K562 (cell line): Measurements from ENCODE around the gene PODXL2. TPM values are rescaled to one million over a fixed set of nuclear protein-coding genes. Genes with fewer than 3 reads are reported as not detected.

ENCODE experiments used
- ATAC-seq: fragments of 200-7000 bp; cut with Tn5 transposase; 3 replicates; pipeline ENCODE4 v1.9.1; 2020; ENCODE audit warnings: moderate library complexity
- BruUV-seq: library from RNA; stranded (reverse); fragments of 400-500 nt; replicated peaks from 2 replicates; lab custom pipeline; 2021; lab: Mats Ljungman, UMichigan
- CTCF ChIA-PET: fragments of 300-600 bp; formaldehyde crosslinking; extraction: SDS; loops from one replicate; lab custom pipeline; 2021; ENCODE audit warnings: low intra/inter-chr PET ratio; lab: Yijun Ruan, JAX
- POLR2A ChIA-PET: fragments of 300-600, 350-650 bp; sonication (Branson Sonifier 250); formaldehyde crosslinking; extraction: SDS; loops from one replicate; lab custom pipeline; 2021; ENCODE audit warnings: antibody characterized with exemption, inconsistent platforms; lab: Yijun Ruan, JAX
- DNase-seq, 4 experiments: peaks; one replicate each; pipeline versions ENCODE4 v3.0.0 to v3.0.0-alpha.2; 2011 to 2018; ENCODE audit warnings: low spot score in 3 of 4, mixed read lengths in 3 of 4; ENCODE audit errors: extremely low read depth in 1 of 4
- FAIRE-seq: peaks from 2 replicates; lab custom pipeline; 2011; peaks lifted over from hg19 to GRCh38; lab: Jason Lieb, UNC
- H2AFZ ChIP-seq: 2 replicates; pipeline ENCODE4 v1.6.0; 2011; ENCODE audit warnings: low read depth, low read length, control low read depth, inconsistent platforms
- H3K27ac ChIP-seq: fragments of 200-600 bp; 3 replicates; pipeline ENCODE4 v1.8.0; 2011; ENCODE audit warnings: low read depth, mild to moderate bottlenecking, control low read depth, inconsistent platforms, low read length, moderate library complexity, mixed read lengths; ENCODE audit errors: extremely low read depth
- H3K27me3 ChIP-seq, 2 experiments: fragments of 300-600 bp in 1 of 2; 2 replicates in 1 of 2; 3 replicates in 1 of 2; pipeline versions ENCODE4 v1.6.0 to v1.8.0; 2011; ENCODE audit warnings: inconsistent platforms in 2 of 2, low read length in 2 of 2, mild to moderate bottlenecking in 1 of 2, mixed read lengths in 1 of 2, moderate library complexity in 1 of 2; ENCODE audit not compliant: control insufficient read depth in 2 of 2, insufficient read depth in 2 of 2
- H3K36me3 ChIP-seq: fragments of 300-600 bp; 3 replicates; pipeline ENCODE4 v1.8.0; 2011; ENCODE audit warnings: mild to moderate bottlenecking, low read length, inconsistent platforms; ENCODE audit not compliant: control insufficient read depth, insufficient read depth
- H3K4me1 ChIP-seq, 2 experiments: fragments of 200-600 bp in 1 of 2; replicated peaks in 1 of 2; 2 replicates in 1 of 2; 3 replicates in 1 of 2; pipeline versions ENCODE4 v1.5.1 to v1.8.0; 2011; ENCODE audit warnings: inconsistent platforms in 2 of 2, low read length in 2 of 2, mild to moderate bottlenecking in 1 of 2, mixed read lengths in 1 of 2, moderate library complexity in 1 of 2; ENCODE audit not compliant: control insufficient read depth in 2 of 2, insufficient read depth in 2 of 2
- H3K4me2 ChIP-seq: 2 replicates; pipeline ENCODE4 v1.6.1; 2011; ENCODE audit warnings: low read length, control low read depth, inconsistent platforms, mixed read lengths; ENCODE audit not compliant: insufficient read depth
- H3K4me3 ChIP-seq: fragments of 200-600 bp; sonication (generic), shearing (Covaris generic); 2 replicates; pipeline ENCODE4 v1.5.1; 2016; ENCODE audit warnings: control low read depth, inconsistent platforms
- H3K79me2 ChIP-seq: fragments of 200-600 bp; 3 replicates; pipeline ENCODE4 v1.8.0; 2011; ENCODE audit warnings: low read length, inconsistent platforms; ENCODE audit not compliant: control insufficient read depth, insufficient read depth
- H3K9ac ChIP-seq, 2 experiments: 2 replicates each; pipeline versions ENCODE4 v1.6.0 to v1.6.1; 2011; ENCODE audit warnings: low read depth in 2 of 2, low read length in 2 of 2, control low read depth in 1 of 2, inconsistent platforms in 1 of 2, mild to moderate bottlenecking in 1 of 2, mixed read lengths in 1 of 2; ENCODE audit not compliant: insufficient read depth in 1 of 2
- H3K9me1 ChIP-seq: one replicate; pipeline ENCODE4 v1.6.0; 2011; ENCODE audit warnings: inconsistent platforms, mild to moderate bottlenecking, low read length, moderate library complexity; ENCODE audit not compliant: control insufficient read depth, insufficient read depth
- H3K9me3 ChIP-seq: replicated peaks from 2 replicates; pipeline ENCODE4 v1.5.1; 2011; ENCODE audit warnings: low read depth, low read length, inconsistent platforms; ENCODE audit not compliant: control insufficient read depth, insufficient read depth
- H4K20me1 ChIP-seq: replicated peaks from 2 replicates; pipeline ENCODE4 v1.6.1; 2011; ENCODE audit warnings: low read length, inconsistent platforms, mixed read lengths; ENCODE audit not compliant: control insufficient read depth, insufficient read depth
- ETS2 ChIP-seq: IDR thresholded peaks from 2 replicates; pipeline ENCODE4 v1.6.1; 2016; ENCODE audit warnings: borderline replicate concordance, missing genetic modification characterization, mild to moderate bottlenecking, moderate library complexity, missing compliant biosample characterization; ENCODE audit not compliant: poor library complexity, severe bottlenecking
- WGBS: fragments of 100-300 bp; shearing (Covaris generic); methylation state at CpG from one replicate; pipeline ENCODE4 v1.1.6; 2016; ENCODE audit warnings: low coverage, mixed read lengths; ENCODE audit not compliant: insufficient coverage; ENCODE audit errors: missing lambda C conversion rate; 5-methylcytosine and 5-hydroxymethylcytosine counted together
- in situ Hi-C: fragments of 300-500 bp; cut with MboI; formaldehyde crosslinking; loops from 4 replicates; pipeline ENCODE4 v1.15.0; 2018; ENCODE audit warnings: inconsistent platforms, mixed read lengths
- intact Hi-C: fragments of 100-400 bp; cut with micrococcal nuclease; formaldehyde crosslinking; loops from 2 replicates; pipeline ENCODE4 v1.14.2; 2022
- polyA plus RNA-seq, 8 experiments: library from polyadenylated mRNA; depleted of rRNA in 4 of 8; stranded (reverse) in 5 of 8; unstranded in 3 of 8; fragments of >200 nt; fragmentation: Nextera tagmentation in 2 of 8; fragmentation: Illumina TruSeq in 1 of 8; extraction: Ambion mirVana in 2 of 8; extraction: Trizol in 1 of 8; gene quantifications; 2 replicates each; pipeline versions ENCODE4 v1.2.1 to v1.2.3, GENCODE V29; 2011 to 2014; ENCODE audit warnings: inconsistent platforms in 1 of 8, missing spikeins in 1 of 8
- total RNA-seq, 7 experiments: library from RNA; depleted of rRNA in 6 of 7; stranded (reverse); fragments of >200 nt in 6 of 7; fragmentation: Illumina TruSeq in 2 of 7; extraction: Trizol in 2 of 7; gene quantifications; 2 replicates each; pipeline versions ENCODE4 v1.2.1 to v1.2.3, GENCODE V29; 2011 to 2021; ENCODE audit warnings: low replicate concordance in 1 of 7
- TF ChIP-seq, protein P1 (sequence below): sonication (generic); formaldehyde crosslinking; IDR thresholded peaks from 2 replicates; pipeline ENCODE4 v1.8.0; 2022; ENCODE audit warnings: mild to moderate bottlenecking, missing genetic modification reagents, borderline replicate concordance

PODXL2 gene
- total and polyA plus RNA-seq, 9 of the 15 experiments (the other 6 are each of a cell fraction or from before 2014, with no cell fraction given) = 0.03 to 52.5 (median 21.9) TPM

DNA sequence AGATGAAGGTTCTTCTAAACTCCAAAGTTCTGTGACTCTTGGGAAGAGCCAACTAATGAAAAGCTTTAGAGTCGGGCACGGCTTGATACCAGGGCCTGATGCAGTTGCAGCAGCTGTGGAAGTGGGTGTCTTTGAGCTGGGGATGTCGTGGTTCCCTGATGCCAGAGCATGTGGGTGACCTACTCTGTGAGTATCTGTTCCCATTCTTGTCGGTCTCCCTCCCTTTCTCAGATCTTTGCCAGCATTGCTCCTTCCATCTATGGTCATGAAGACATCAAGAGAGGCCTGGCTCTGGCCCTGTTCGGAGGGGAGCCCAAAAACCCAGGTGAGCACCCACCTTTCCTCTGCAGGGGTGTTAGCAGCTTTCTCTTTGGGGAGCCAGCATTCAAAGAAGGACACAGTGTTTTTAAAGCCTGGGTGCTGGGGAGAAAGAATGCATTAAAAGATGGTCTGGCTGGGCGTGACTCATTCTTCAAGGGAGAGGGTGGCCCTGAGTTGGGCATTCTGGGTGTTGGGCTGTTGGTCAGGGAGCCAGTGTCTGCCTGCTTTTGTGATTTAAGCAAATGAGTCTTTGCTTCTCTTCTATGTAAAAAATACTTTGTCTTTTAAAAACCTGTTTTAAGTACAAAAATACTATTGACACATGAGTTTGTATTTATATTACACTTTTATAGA lies 13.2 kb upstream of the PODXL2 start:
- Histone ChIP-seq H3K79me2 (no peaks in the 10 kb centered on the region; the same call in 2 of the 3 replicates), H2AFZ (no peak overlapping the region), H3K27ac (no peak overlapping the region), H3K9me1 (no peaks in the 10 kb centered on the region), H3K9me3 (no peaks in the 10 kb centered on the region), H3K4me3 (no peak overlapping the region), H3K4me1 (no peaks in the 10 kb centered on the region), H4K20me1 (no peaks in the 10 kb centered on the region; the same call in none of the 2 replicates), H3K36me3 (peaks cover 94% of the 10 kb centered on the region; the same call in 2 of the 3 replicates), H3K9ac (no peak overlapping the region), H3K27me3 (no peaks in the 10 kb centered on the region), H3K4me2 (no peak overlapping the region)
- no peak for DNase-seq
- BruUV-seq = no TSS peak
- in situ Hi-C loops = no loop called here
- no peak for ATAC-seq
- ChIA-PET POLR2A (no interaction called here), CTCF (no interaction called here)
- 94% methylated on average over 6 of the region's 6 CpGs for WGBS
- intact Hi-C loops = no loop called here
- TF ChIP-seq, protein P1, sequence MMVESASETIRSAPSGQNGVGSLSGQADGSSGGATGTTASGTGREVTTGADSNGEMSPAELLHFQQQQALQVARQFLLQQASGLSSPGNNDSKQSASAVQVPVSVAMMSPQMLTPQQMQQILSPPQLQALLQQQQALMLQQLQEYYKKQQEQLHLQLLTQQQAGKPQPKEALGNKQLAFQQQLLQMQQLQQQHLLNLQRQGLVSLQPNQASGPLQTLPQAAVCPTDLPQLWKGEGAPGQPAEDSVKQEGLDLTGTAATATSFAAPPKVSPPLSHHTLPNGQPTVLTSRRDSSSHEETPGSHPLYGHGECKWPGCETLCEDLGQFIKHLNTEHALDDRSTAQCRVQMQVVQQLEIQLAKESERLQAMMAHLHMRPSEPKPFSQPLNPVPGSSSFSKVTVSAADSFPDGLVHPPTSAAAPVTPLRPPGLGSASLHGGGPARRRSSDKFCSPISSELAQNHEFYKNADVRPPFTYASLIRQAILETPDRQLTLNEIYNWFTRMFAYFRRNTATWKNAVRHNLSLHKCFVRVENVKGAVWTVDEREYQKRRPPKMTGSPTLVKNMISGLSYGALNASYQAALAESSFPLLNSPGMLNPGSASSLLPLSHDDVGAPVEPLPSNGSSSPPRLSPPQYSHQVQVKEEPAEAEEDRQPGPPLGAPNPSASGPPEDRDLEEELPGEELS (CRISPR knock-in tag) = no peak
- TF ChIP-seq ETS2 (tag) = no peak
- FAIRE-seq = no peak
